HG03196 (cell line): ENCODE results near the gene MAP3K4.

Source experiments
- ATAC-seq: cut with Tn5 transposase; IDR thresholded peaks from one replicate; pipeline ENCODE4 v1.9.1; 2021; ENCODE audit not compliant: unreplicated experiment

The MAP3K4 gene

GRCh38 chr6:161079566-161080262, 88.1 kb downstream of the MAP3K4 start:
- ATAC-seq = no peak

DNA sequence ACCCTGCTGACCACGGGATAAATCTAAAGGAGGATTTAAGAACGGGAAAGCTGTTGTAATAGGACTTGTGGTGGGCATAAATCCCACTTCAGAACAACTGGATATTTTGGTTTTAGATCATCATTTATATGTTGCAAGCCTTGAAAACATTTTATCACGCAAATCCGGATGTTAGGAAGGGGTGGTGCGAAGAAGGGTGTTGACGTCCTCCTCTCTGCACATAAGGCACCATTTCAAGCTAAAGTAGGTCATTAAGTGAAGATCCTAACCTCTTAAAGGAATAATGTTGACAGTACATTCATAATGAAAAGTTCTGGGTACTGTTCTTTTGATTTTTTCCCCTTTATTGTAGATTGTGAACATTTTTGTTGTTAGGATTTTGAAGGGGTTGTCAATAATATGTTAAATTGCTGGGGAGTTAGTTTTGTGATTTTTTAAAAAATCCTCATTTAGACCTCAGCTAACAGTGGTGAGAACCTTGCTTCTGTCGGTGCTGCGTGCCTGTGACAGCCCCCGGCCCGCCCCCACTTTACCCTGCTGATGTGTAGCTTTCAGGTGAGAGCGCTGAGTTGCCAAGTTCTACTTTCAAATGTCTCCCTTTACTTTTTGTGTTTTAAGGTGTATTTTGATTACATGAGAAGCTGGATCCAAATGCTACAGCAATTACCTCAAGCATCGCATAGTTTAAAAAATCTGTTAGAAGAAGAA, 88.8 kb downstream of the MAP3K4 start:
- no peak for ATAC-seq

- peak; percentile 52 for ATAC-seq
Measured at GRCh38 chr6:161082215-161082614, 90.6 kb downstream of the MAP3K4 start.

- ATAC-seq = no peak
Measured at GRCh38 chr6:161085246-161085645, 93.7 kb downstream of the MAP3K4 start.

GRCh38 chr6:161088676-161089328, 97.2 kb downstream of the MAP3K4 start:
- ATAC-seq = no peak

GRCh38 chr6:161091151-161091550, 99.6 kb downstream of the MAP3K4 start:
- ATAC-seq = no peak

DNA sequence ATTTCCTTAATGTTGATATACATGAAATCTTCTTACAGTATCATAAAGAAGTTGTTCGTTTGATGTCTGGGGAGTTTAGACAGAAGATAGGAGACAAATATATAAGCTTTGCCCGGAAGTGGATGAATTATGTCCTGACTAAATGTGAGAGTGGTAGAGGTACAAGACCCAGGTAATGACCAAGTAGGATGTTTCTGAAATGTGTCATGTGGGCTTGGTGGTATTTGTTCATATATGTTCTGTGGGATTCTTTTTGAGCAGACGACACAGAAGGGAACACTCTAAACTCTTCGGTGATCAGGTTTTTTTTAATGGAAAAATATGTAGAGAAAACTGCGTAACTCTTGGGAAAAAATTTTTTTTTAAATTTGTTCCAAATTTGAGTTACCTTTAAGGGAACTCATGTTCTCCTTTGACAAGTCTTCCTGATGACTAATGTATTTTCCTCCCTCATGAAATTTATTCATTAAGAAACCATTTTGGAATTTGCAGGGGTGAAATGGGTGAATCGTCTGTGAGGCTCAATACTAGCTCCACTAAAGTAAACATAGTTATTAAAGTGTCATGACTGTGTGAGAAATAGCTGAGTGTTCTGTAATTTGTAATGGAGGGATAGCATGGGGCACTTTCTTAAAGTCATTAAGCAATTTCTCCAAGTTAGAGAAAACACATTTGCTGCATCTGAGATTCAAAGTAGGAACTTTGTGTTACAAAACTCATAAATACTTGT, 100.6 kb downstream of the MAP3K4 start:
- no peak for ATAC-seq

- ATAC-seq = no peak
Measured at GRCh38 chr6:161094955-161095354, 103.4 kb downstream of the MAP3K4 start.

- ATAC-seq = no peak
Measured at GRCh38 chr6:161095916-161096315, 104.3 kb downstream of the MAP3K4 start.

GRCh38 chr6:161100072-161100471, 108.5 kb downstream of the MAP3K4 start:
- ATAC-seq = no peak

GRCh38 chr6:161101517-161101916, 109.9 kb downstream of the MAP3K4 start:
- ATAC-seq = no peak

DNA sequence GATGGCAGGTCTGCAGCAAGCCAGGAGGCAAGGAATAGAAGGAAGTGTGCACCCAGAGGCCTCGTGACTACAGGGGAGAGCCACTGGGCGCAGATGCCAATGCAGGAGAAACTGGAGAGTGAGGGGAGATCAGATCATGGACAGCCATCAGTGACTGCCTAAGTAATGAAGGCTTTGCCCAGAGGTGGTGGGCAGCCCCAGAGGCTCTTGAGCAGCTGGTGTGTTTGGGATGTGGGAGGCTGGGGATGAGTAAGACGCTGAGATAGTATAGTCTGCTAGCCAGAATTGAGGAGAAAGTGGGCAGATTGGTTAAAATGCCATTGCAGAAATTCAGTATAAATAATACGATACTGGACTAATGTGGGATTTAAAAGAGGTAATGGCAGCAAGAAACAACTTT, 111.9 kb downstream of the MAP3K4 start:
- no peak for ATAC-seq

GRCh38 chr6:161104966-161105365, 113.4 kb downstream of the MAP3K4 start:
- ATAC-seq = no peak

GRCh38 chr6:161105408-161105807, 113.8 kb downstream of the MAP3K4 start:
- no peak for ATAC-seq

DNA sequence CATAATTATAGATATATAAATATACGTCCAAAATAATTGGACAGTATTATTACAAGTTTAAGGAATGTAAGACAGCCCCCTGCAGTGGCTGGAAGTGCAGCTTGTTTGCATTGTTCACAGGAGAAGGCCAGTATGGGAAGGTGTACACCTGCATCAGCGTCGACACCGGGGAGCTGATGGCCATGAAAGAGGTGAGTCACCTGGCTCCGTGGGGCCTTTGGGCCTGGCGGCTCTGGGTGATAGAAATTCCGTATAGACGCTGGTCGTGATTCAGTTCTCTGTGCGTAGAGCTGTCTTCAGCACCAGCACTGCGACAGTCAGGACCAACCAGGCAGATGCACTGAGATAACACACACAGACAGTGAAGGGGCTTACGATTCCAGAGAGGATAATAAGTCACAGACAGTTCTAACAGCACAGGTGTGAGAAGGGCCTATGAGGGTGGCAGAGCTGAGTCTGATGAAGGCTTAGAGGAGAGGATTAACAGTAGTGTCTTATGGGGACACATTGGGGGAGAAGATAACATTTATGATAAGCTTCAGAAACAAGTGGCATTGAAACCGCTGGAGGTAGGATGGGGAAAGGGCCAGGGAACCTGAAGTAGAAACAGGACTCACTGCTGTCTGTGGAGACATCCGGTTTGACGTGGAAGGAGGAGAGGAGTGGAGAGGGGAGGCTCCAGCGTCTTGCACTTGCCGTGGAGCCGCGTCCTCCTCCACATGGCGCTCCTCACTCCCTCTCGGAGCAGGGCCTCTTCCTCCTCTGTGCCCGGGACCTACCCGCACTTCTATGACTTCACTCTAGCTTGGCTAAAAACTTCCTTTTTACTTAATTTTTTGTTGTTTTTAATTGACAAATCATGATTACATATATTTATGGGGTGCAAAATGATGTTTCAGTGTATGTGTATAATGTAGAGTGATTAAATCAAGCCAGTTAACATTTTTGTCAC, 116.5 kb downstream of the MAP3K4 start:
- ATAC-seq = no peak

GRCh38 chr6:161108916-161109315, 117.3 kb downstream of the MAP3K4 start:
- no peak for ATAC-seq

DNA sequence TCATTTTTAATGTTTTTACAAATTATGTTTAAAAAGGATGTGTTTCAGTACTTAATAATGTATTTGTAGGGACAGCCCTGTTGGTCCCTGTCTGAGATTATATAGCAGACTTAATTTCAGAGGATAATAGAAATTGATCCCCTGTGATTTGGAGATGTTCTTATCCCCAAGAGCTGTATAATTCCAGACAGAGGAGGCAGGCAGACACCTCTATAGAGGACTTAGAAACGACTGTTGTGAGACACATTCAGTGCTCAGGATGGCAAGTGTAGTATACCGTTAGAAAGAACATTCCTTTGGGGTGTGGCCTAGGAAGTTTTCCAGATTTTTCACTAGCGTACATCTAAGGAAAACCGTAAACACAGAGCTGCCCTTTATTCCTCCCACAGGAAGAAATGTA, 117.8 kb downstream of the MAP3K4 start:
- ATAC-seq = no peak

- no peak for ATAC-seq
Measured at GRCh38 chr6:161110028-161110779, 118.6 kb downstream of the MAP3K4 start.

DNA sequence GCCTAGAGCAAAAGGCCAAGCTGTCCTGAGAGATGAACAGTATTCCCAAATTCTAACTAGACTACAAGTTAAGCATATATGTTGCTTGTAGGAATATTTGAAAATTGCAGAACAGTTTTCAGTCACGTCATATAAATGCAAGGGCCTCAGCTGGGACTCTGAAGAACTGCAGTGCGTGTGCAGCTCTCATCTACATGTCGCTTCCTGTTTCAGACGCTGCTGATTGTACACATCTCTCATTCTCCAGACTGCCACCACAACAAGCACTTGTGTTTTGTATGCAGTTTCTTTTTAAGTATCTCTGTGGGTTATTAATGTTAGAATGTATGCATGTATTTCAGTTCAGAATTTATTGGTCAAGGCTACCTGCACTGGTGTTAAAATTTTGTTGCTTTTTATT, 119.7 kb downstream of the MAP3K4 start:
- ATAC-seq = no peak

- no peak for ATAC-seq
Measured at GRCh38 chr6:161115468-161115867, 123.9 kb downstream of the MAP3K4 start.
